ENCODE data around the gene EXT2. TPM values are rescaled to one million over a fixed set of nuclear protein-coding genes. Genes with fewer than 3 reads are reported as not detected.
A peak's percentile ranks its signal among the peaks of the same experiment; 100 is the strongest.

Gene EXT2
- total and polyA plus RNA-seq, 4 donors, result 54.8 to 96.2 (median 74.3) TPM

GRCh38 chr11:44138980-44139379 is 43.5 kb downstream of the EXT2 start:
- no peak overlapping the region for H3K4me3 ChIP-seq (ENCODE audit: low read depth, low read length)
- no CpG with 5 or more reads among the region's 2 CpGs for WGBS (ENCODE audit: insufficient coverage)
- H3K27me3 ChIP-seq (ENCODE audit: control insufficient read depth, insufficient read depth, low read length), result no peaks in the 10 kb centered on the region
- H3K36me3 ChIP-seq (ENCODE audit: control insufficient read depth, insufficient read depth, low read length), result peaks cover 4% of the 10 kb centered on the region
- H3K9me3 ChIP-seq (ENCODE audit: control insufficient read depth, insufficient read depth, low read length), result no peaks in the 10 kb centered on the region
- H3K4me1 ChIP-seq (ENCODE audit: control insufficient read depth, insufficient read depth, low read length), result peaks cover 8% of the 10 kb centered on the region
- peak in 1 of 6 donors; percentile 21 for DNase-seq (ENCODE audit: low read depth in 4 of 6, low spot score in 6 of 6)
- no peak overlapping the region for H3K27ac ChIP-seq (ENCODE audit: low read depth, low read length)

DNA sequence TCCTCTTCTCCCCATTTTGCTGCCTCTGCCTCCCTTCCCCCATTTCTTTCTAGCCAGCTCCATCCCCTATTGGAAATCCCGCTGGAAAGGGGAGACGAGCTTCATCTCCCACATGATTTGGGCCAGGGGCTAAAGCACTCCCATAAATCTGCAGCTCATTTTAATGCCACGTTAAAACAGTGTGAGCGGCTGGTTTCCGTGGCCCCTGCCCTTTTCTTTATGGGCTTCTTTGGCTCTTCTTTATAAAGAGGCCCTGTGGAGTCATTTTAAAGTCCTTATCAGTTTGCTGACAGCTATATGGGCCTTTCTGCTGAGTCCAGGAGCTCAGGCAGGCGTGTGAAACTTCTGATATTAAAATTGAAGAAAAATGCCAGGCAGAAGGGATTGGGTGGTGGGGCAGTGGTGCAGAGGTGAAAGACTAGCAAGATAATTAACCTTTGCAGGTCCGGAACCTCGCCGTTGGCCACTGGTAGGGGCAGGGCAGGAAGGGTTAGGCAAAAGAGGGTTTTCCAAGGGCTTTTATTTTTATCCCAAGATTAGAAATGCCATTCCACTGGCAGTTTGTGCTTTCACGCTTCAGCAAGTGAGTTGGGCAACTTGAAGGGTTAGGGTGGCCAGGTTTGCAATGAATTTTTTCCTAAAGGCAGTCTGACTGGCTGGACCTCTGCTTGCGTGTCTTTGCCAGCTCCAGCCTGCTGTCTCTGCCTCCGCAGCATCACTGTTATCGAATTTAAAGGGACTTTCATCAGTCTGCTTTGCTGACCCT is 44.3 kb downstream of the EXT2 start:
- no peaks in the 10 kb centered on the region for H3K9me3 ChIP-seq (ENCODE audit: control insufficient read depth, insufficient read depth, low read length)
- peak in 1 of 6 donors; percentile 60 for DNase-seq (ENCODE audit: low read depth in 4 of 6, low spot score in 6 of 6)
- peaks cover 8% of the 10 kb centered on the region for H3K4me1 ChIP-seq (ENCODE audit: control insufficient read depth, insufficient read depth, low read length)
- no peak overlapping the region for H3K4me3 ChIP-seq (ENCODE audit: low read depth, low read length)
- WGBS (ENCODE audit: insufficient coverage), result 51% methylated on average over 10 of the region's 13 CpGs
- H3K36me3 ChIP-seq (ENCODE audit: control insufficient read depth, insufficient read depth, low read length), result peaks cover 9% of the 10 kb centered on the region
- H3K27ac ChIP-seq (ENCODE audit: low read depth, low read length), result no peak overlapping the region
- H3K27me3 ChIP-seq (ENCODE audit: control insufficient read depth, insufficient read depth, low read length), result no peaks in the 10 kb centered on the region

DNA sequence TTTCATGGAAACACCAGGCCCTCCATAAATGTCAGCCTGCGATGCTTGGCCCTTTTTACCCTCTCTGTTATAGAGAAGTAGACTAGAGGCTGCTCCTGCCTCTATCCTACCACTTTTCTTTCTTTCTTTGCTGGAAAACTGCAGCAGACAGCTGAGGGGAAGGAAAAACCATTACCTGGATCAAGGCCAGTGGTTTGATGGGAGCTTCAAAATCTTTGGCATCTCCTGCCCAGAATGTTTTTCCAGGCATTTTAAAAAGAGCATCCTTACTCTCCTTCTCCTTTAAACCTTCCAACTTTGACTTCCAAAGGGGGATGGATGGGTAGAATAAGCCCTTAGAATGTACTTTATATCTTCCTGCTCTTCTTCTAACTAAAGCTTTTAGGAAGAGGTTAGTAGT is 44.9 kb downstream of the EXT2 start:
- no CpG with 5 or more reads among the region's 1 CpG for WGBS (ENCODE audit: insufficient coverage)
- no peaks in the 10 kb centered on the region for H3K9me3 ChIP-seq (ENCODE audit: control insufficient read depth, insufficient read depth, low read length)
- H3K27me3 ChIP-seq (ENCODE audit: control insufficient read depth, insufficient read depth, low read length), result no peaks in the 10 kb centered on the region
- peaks cover 8% of the 10 kb centered on the region for H3K4me1 ChIP-seq (ENCODE audit: control insufficient read depth, insufficient read depth, low read length)
- H3K4me3 ChIP-seq (ENCODE audit: low read depth, low read length), result no peak overlapping the region
- H3K27ac ChIP-seq (ENCODE audit: low read depth, low read length), result no peak overlapping the region
- DNase-seq (ENCODE audit: low read depth in 4 of 6, low spot score in 6 of 6), result peak in 1 of 6 donors; percentile 44
- H3K36me3 ChIP-seq (ENCODE audit: control insufficient read depth, insufficient read depth, low read length), result peaks cover 9% of the 10 kb centered on the region

- peaks cover 9% of the 10 kb centered on the region for H3K36me3 ChIP-seq (ENCODE audit: control insufficient read depth, insufficient read depth, low read length)
- H3K27ac ChIP-seq (ENCODE audit: low read depth, low read length), result no peak overlapping the region
- no peak overlapping the region for H3K4me3 ChIP-seq (ENCODE audit: low read depth, low read length)
- WGBS (ENCODE audit: insufficient coverage), result no CpG with 5 or more reads among the region's 1 CpG
- H3K9me3 ChIP-seq (ENCODE audit: control insufficient read depth, insufficient read depth, low read length), result no peaks in the 10 kb centered on the region
- DNase-seq (ENCODE audit: low read depth in 4 of 6, low spot score in 6 of 6), result no peak
- peaks cover 8% of the 10 kb centered on the region for H3K4me1 ChIP-seq (ENCODE audit: control insufficient read depth, insufficient read depth, low read length)
- H3K27me3 ChIP-seq (ENCODE audit: control insufficient read depth, insufficient read depth, low read length), result no peaks in the 10 kb centered on the region
Measured at GRCh38 chr11:44140805-44141204, 45.3 kb downstream of the EXT2 start.

DNA sequence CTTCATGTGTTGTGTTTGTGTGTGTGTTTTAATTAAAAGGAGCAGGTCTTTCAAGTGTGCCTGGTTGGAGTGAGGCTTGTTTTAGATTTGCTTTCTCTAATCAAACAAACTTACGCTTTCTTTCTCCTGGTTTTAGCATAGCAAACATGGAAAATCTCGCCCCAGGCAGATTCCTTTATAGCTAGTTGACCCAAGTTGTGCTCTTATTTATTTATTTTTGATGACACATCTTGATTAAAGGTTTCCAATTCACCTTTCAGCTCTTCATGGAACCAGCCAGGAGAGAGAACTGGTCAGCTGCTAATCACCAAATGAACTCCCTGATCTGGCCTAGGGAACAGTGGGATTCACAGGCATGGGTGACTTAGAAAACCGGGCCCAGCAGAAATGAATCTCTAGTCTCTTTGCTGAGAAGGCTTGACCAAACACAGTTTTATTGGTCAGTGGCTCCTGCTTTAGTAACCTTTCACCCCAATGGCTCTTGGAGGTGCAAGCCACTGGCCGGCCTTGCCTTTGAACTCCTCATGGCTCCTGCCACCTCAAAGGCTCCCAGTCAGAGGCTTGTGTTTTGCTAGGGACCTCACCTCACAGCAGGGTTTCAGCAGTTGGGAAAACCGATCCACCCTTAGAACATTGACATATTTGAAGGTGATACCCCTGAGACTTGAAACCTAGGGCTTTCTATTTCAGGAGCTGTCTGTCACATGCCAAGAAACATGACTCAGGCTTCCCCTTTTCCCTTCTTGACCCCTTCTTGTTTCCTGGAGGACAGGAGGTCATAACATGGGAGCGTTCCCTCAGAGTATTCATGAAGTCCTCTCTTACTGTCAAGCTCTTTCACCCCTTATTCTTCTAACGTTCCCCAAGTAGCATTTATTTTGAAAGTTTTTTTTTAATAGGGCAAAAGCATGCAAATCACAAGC is 48.8 kb downstream of the EXT2 start:
- Histone ChIP-seq H3K27ac (ENCODE audit: low read depth, low read length) (no peak overlapping the region), H3K27me3 (ENCODE audit: control insufficient read depth, insufficient read depth, low read length) (no peaks in the 10 kb centered on the region), H3K36me3 (ENCODE audit: control insufficient read depth, insufficient read depth, low read length) (peaks cover 20% of the 10 kb centered on the region), H3K4me3 (ENCODE audit: low read depth, low read length) (no peak overlapping the region), H3K9me3 (ENCODE audit: control insufficient read depth, insufficient read depth, low read length) (no peaks in the 10 kb centered on the region), H3K4me1 (ENCODE audit: control insufficient read depth, insufficient read depth, low read length) (peaks cover 8% of the 10 kb centered on the region)
- WGBS (ENCODE audit: insufficient coverage), result 67% methylated on average over 3 of the region's 7 CpGs
- no peak for DNase-seq (ENCODE audit: low read depth in 4 of 6, low spot score in 6 of 6)

GRCh38 chr11:44145011-44145775 is 49.7 kb downstream of the EXT2 start:
- H3K27me3 ChIP-seq (ENCODE audit: control insufficient read depth, insufficient read depth, low read length), result no peaks in the 10 kb centered on the region
- no peaks in the 10 kb centered on the region for H3K4me1 ChIP-seq (ENCODE audit: control insufficient read depth, insufficient read depth, low read length)
- H3K27ac ChIP-seq (ENCODE audit: low read depth, low read length), result no peak overlapping the region
- no peak for DNase-seq (ENCODE audit: low read depth in 4 of 6, low spot score in 6 of 6)
- no peak overlapping the region for H3K4me3 ChIP-seq (ENCODE audit: low read depth, low read length)
- WGBS (ENCODE audit: insufficient coverage), result no CpG with 5 or more reads among the region's 3 CpGs
- peaks cover 20% of the 10 kb centered on the region for H3K36me3 ChIP-seq (ENCODE audit: control insufficient read depth, insufficient read depth, low read length)
- no peaks in the 10 kb centered on the region for H3K9me3 ChIP-seq (ENCODE audit: control insufficient read depth, insufficient read depth, low read length)

DNA sequence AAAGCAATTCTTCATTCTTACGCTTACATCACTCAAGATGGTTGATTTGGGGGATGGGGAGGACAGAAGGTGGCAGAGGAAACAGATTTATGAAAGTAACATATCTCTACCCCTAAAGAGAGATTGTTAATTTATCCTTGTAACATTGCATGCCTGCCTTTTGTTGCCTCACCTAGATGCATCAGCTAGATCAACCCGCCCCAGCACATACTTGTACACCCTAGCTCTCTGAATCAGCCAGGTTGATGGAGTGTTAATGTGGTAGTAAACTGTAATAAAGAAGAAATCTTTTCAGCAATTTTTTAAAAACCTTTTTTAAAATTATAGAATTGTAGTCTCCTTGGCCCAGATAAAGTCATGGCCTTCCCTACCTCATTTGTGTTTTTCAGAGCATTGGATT is 51.5 kb downstream of the EXT2 start:
- Histone ChIP-seq H3K36me3 (ENCODE audit: control insufficient read depth, insufficient read depth, low read length) (peaks cover 20% of the 10 kb centered on the region), H3K27me3 (ENCODE audit: control insufficient read depth, insufficient read depth, low read length) (no peaks in the 10 kb centered on the region), H3K4me3 (ENCODE audit: low read depth, low read length) (no peak overlapping the region), H3K9me3 (ENCODE audit: control insufficient read depth, insufficient read depth, low read length) (no peaks in the 10 kb centered on the region), H3K4me1 (ENCODE audit: control insufficient read depth, insufficient read depth, low read length) (no peaks in the 10 kb centered on the region), H3K27ac (ENCODE audit: low read depth, low read length) (no peak overlapping the region)
- WGBS (ENCODE audit: insufficient coverage), result no CpG with 5 or more reads among the region's 2 CpGs
- DNase-seq (ENCODE audit: low read depth in 4 of 6, low spot score in 6 of 6), result no peak

DNA sequence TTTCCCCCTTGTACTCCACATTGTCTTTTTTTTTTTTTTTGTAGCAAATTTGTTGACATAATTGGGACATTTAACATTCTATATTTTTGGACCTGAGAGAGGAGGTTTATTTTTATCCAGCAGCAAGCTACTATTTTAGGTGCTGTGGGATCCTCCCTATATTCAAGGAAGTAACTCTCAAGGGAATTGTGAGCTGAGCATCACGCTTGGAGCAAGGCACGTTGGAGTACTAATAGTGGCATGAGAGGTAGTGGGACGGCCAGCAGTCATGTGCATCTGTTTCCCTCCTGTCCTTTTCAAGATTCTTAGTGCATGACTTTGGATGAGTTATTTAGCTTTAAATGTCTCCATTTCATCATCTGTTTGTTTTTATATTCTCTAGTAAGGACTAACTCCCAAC is 52.3 kb downstream of the EXT2 start:
- 71% methylated on average over 2 of the region's 3 CpGs for WGBS (ENCODE audit: insufficient coverage)
- Histone ChIP-seq H3K36me3 (ENCODE audit: control insufficient read depth, insufficient read depth, low read length) (peaks cover 20% of the 10 kb centered on the region), H3K9me3 (ENCODE audit: control insufficient read depth, insufficient read depth, low read length) (no peaks in the 10 kb centered on the region), H3K27ac (ENCODE audit: low read depth, low read length) (no peak overlapping the region), H3K27me3 (ENCODE audit: control insufficient read depth, insufficient read depth, low read length) (no peaks in the 10 kb centered on the region), H3K4me1 (ENCODE audit: control insufficient read depth, insufficient read depth, low read length) (no peaks in the 10 kb centered on the region), H3K4me3 (ENCODE audit: low read depth, low read length) (no peak overlapping the region)
- no peak for DNase-seq (ENCODE audit: low read depth in 4 of 6, low spot score in 6 of 6)

- WGBS (ENCODE audit: insufficient coverage), result no CpG with 5 or more reads among the region's 2 CpGs
- no peak overlapping the region for H3K27ac ChIP-seq (ENCODE audit: low read depth, low read length)
- no peak for DNase-seq (ENCODE audit: low read depth in 4 of 6, low spot score in 6 of 6)
- no peak overlapping the region for H3K4me3 ChIP-seq (ENCODE audit: low read depth, low read length)
- peaks cover 12% of the 10 kb centered on the region for H3K36me3 ChIP-seq (ENCODE audit: control insufficient read depth, insufficient read depth, low read length)
- H3K4me1 ChIP-seq (ENCODE audit: control insufficient read depth, insufficient read depth, low read length), result no peaks in the 10 kb centered on the region
- no peaks in the 10 kb centered on the region for H3K27me3 ChIP-seq (ENCODE audit: control insufficient read depth, insufficient read depth, low read length)
- H3K9me3 ChIP-seq (ENCODE audit: control insufficient read depth, insufficient read depth, low read length), result peaks cover 1% of the 10 kb centered on the region
Measured at GRCh38 chr11:44149651-44150050, 54.2 kb downstream of the EXT2 start.

Measured in spinal cord (tissue), 10 donors.